Right lobe of liver (tissue), 4 donors: ENCODE measurements around the gene STK24.

Experiments used
- CTCF ChIP-seq, 4 donors: fragments of 200-600 bp in 3 of 4; fragments of 450-650 bp in 1 of 4; IDR thresholded peaks; one replicate each; pipeline versions ENCODE4 v1.5.1 to v1.8.0; 2016 to 2022; ENCODE audit warnings: antibody characterized with exemption in 4 of 4, mild to moderate bottlenecking in 2 of 4
- POLR2A ChIP-seq: fragments of 450-650 bp; IDR thresholded peaks from one replicate; pipeline ENCODE4 v1.6.1; 2017; ENCODE audit warnings: antibody characterized with exemption, mild to moderate bottlenecking
- donor health status: DM: no; HTN: no; CAD: no.
- donor health status: DM: no; HTN: no; CAD: no.
- donor health status: DM: no; HTN: yes; CAD: no.

- TF ChIP-seq CTCF (IDR thresholded peaks at IDR 0.05) (no peak), POLR2A (no peak)
Observed at GRCh38 chr13:98433654-98434053, 143.3 kb downstream of the STK24 start.
